Choroid plexus epithelial cell (primary cell): ENCODE data around the gene KAZALD1.

Experiments used
- DNase-seq: peaks from one replicate; pipeline ENCODE4 v3.0.0-alpha.2; 2010; ENCODE audit warnings: low read depth
- H3K4me3 ChIP-seq: 2 replicates; pipeline ENCODE4 v1.5.1; 2011; ENCODE audit warnings: low read depth, mild to moderate bottlenecking, control low read depth, low read length, moderate library complexity
- CTCF ChIP-seq: conservative IDR thresholded peaks from 2 replicates; pipeline ENCODE4 v1.5.1; 2011; ENCODE audit warnings: low read depth, mild to moderate bottlenecking, control low read depth, inconsistent platforms, low read length, moderate library complexity

KAZALD1 gene

GRCh38 chr10:101096378-101096777 lies 34.6 kb downstream of the KAZALD1 start:
- TF ChIP-seq CTCF: no peak
- H3K4me3 ChIP-seq: no peak overlapping the region
- no peak for DNase-seq

GRCh38 chr10:101097881-101098280 lies 36.1 kb downstream of the KAZALD1 start:
- no peak overlapping the region for H3K4me3 ChIP-seq
- no peak for TF ChIP-seq CTCF
- DNase-seq: no peak

- DNase-seq: no peak
- TF ChIP-seq CTCF: no peak
- no peak overlapping the region for H3K4me3 ChIP-seq
These were observed 38.1 kb downstream of the KAZALD1 start for GRCh38 chr10:101099901-101100300.

GRCh38 chr10:101101372-101101881 lies 39.6 kb downstream of the KAZALD1 start:
- no peak for DNase-seq
- no peak overlapping the region for H3K4me3 ChIP-seq
- TF ChIP-seq CTCF: no peak

GRCh38 chr10:101103430-101103829 lies 41.6 kb downstream of the KAZALD1 start:
- DNase-seq: no peak
- no peak for TF ChIP-seq CTCF
- H3K4me3 ChIP-seq: no peak overlapping the region

- DNase-seq: no peak
- no peak for TF ChIP-seq CTCF
These were observed 44.6 kb downstream of the KAZALD1 start for GRCh38 chr10:101106351-101106750.

GRCh38 chr10:101107771-101108170 lies 46.0 kb downstream of the KAZALD1 start:
- H3K4me3 ChIP-seq: no peak overlapping the region
- no peak for DNase-seq
- no peak for TF ChIP-seq CTCF

More at GRCh38 chr10:101106351-101106750, 44.6 kb downstream of the KAZALD1 start:
- no peak overlapping the region for H3K4me3 ChIP-seq
